VCaP (cell line): ENCODE data around the gene MARCKS.

Experiments used
- H3K27ac ChIP-seq: fragments of 450-650 bp; 2 replicates; pipeline ENCODE4 v1.5.1; 2017
- TF ChIP-seq, protein P1 (sequence below): fragments of 450-650 bp; conservative IDR thresholded peaks from 2 replicates; pipeline ENCODE4 v1.5.1; 2017; ENCODE audit warnings: mild to moderate bottlenecking, moderate library complexity

Gene MARCKS

DNA sequence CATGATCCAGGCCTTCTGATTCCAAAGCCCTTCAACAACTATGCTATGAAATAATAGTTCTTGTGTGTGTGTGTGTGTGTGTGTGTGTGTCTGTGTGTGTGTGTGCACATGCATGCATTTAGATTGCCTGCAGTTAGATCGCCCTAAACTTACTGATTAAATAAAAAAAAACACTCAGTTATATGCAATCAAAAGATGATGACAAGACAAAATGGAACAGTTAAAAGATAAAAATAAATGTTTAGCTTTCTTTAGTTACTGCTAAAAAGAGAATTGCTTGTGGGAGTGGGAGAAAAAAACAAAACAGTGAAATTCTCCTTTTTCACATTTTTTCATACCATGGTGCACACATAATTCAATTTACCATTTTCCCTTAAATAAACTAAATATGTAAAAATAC, 29.4 kb downstream of the MARCKS start:
- TF ChIP-seq, protein P1, sequence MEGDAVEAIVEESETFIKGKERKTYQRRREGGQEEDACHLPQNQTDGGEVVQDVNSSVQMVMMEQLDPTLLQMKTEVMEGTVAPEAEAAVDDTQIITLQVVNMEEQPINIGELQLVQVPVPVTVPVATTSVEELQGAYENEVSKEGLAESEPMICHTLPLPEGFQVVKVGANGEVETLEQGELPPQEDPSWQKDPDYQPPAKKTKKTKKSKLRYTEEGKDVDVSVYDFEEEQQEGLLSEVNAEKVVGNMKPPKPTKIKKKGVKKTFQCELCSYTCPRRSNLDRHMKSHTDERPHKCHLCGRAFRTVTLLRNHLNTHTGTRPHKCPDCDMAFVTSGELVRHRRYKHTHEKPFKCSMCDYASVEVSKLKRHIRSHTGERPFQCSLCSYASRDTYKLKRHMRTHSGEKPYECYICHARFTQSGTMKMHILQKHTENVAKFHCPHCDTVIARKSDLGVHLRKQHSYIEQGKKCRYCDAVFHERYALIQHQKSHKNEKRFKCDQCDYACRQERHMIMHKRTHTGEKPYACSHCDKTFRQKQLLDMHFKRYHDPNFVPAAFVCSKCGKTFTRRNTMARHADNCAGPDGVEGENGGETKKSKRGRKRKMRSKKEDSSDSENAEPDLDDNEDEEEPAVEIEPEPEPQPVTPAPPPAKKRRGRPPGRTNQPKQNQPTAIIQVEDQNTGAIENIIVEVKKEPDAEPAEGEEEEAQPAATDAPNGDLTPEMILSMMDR: no peak
- H3K27ac ChIP-seq: no peak overlapping the region

DNA sequence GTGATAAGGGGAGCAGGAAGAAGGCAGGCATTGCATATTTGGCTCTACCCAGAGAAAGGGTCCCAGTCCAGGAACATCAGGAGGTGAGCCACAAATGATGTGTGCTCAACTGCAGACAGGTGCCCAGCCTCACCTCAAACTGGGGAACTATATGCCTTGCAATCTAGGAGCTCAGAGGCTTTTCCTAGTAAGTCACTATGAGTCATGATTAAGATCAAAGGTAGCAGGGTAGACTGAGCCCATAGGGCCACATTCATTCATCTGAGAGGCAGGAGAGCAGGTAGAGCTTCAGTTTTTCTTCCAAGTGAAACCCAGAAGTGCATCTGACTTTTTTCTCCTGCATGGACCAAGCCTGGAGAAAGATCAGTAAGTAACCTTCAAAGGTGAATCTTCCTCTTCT, 31.3 kb downstream of the MARCKS start:
- H3K27ac ChIP-seq: no peak overlapping the region
- TF ChIP-seq, protein P1: no peak

DNA sequence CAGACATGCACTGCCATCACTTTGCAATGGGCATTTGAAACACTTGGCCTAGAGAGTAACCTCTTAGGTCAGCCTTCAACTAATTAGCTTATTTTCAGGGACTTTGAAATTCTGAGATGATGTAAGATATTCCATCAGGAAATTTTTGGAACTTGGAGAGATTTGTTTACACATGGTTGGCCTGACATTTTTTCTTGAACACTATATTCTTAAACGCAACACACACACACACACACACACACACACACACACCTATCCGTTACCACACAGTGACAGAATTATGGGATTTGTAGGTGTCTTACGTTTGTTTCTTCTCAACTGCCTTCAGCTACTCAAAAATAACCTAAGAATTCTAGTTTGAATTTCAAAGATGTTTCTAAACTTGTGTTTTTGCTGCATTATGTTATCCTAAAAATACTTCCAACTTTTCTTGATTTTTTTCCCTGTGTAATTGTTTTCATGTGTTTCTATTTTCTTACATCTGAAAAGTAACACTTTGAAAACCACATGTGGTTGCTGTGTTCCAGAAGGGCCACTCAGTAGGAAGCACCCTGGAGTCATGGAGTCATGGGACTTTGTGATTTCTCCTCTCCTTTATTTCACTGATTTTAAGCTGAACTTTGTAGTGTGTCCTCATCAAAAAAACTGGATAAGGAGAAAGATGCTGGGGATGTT, 31.9 kb downstream of the MARCKS start:
- TF ChIP-seq, protein P1: no peak

DNA sequence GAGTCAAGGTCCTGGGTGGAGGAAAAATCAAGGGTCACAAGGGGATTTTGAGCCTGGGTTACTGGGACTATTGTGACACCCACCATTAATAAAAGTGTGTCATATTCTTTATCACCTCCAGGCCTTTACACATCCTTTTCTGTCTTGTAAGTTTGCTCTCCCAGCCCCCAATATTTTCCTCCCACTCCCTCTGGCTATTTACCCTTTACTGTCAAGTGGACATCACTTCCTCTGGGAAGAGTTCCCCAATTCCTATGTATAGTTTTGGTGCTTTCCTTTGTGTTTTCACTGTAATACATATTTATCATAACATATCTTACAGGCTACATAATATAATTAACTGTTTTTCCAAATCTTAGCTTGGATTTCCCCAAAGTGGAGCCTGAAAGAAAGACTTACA, 36.3 kb downstream of the MARCKS start:
- H3K27ac ChIP-seq: no peak overlapping the region

More for the DNA sequence above, 31.9 kb downstream of the MARCKS start:
- H3K27ac ChIP-seq: no peak overlapping the region

DNA sequence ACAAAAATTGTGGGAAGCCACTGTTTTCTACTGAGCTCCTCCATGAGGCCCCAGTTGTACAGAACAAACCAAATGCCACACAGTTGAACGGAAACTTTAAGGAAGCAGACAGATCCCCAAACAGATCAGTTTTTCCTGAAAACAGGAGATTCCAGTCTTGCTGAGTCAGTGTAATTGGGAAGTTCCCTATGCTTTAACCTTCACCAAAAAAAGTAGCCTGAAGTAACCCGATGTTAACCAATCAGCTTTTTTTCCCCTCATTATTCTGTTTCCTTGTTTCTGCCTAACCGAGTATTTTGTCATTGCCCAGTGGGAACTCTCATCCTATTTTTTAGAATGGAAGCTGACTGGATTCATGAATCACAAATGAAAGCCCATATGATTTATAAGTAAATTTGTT, 36.7 kb downstream of the MARCKS start:
- no peak overlapping the region for H3K27ac ChIP-seq
- TF ChIP-seq, protein P1: no peak

More for the DNA sequence above, 36.3 kb downstream of the MARCKS start:
- TF ChIP-seq, protein P1: no peak

DNA sequence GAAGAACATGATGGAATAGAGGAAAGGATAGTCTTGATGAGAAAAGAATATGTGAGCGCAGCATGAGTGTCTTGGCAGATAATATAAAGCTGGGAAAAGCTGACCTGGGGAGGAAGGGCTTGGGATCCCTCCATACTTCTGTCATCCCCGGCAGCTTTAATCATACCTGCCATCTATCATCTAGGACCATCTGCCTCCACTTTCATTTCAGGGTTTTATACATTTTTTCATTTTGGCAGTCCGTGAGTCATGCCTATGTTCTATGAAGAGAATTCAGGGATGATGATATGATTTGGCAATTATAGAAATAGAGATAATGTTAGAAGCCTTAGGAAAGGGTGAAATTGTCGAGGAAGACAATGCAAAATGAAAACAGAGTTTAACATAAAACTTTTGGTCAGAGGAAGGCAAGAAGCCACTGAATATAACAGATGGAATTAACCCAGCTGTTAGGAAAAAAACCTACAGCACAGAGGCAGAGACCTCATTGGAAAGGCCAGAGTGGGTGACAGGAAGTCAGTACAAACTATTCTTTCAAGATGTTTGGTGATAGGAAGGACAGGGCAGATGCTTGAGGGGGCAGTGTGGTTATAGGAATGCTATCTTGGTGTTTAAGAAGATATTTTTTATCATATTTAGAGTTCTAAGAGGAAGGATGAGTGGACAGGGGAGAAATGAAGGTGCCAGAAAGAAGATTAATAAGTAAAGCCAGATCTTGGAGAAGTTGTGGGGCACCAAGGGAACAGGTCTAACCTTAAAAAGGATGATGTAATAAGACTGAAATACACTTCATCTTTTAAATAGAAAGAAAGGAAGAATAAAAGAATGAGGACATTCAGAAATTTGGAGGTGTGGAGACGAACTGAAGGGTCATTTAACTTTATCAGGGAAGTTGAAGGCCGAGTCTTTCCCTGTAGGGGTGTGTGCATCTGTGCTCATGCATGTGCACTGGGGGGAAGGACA, 37.8 kb downstream of the MARCKS start:
- TF ChIP-seq, protein P1: no peak
- H3K27ac ChIP-seq: no peak overlapping the region

DNA sequence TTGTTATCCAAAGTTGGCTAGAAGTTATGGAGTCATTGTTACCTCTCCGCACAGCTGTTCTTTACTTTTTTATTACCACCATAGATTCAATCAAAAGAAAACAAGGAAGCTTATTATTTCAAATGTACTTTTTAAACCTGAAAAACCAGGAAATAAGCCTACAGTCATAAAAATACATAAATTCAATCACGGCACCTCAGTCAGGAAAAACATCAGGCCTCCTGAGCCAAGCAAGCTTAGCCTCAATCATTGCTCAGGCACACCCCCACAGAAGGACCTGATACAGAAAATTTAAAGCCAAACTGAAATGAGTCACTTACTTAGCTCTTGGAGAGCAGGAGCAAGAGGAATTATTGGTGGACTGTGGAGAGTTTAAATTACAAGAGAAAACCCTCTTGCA, 44.3 kb downstream of the MARCKS start:
- no peak overlapping the region for H3K27ac ChIP-seq
- TF ChIP-seq, protein P1: no peak
